Upper lobe of left lung (tissue), 4 donors: Measurements from ENCODE around the gene AKTIP.

ENCODE experiments used
- POLR2A ChIP-seq, 4 donors: fragments of 450-650 bp; IDR thresholded peaks; one replicate each; pipeline ENCODE4 v1.5.1; 2016 to 2017; ENCODE audit warnings: antibody characterized with exemption in 4 of 4, mild to moderate bottlenecking in 2 of 4
- POLR2AphosphoS5 ChIP-seq, 2 donors: sonication (generic); formaldehyde crosslinking; IDR thresholded peaks; one replicate each; pipeline ENCODE4 v1.5.1; 2017; ENCODE audit warnings: antibody characterized with exemption in 2 of 2
- TF ChIP-seq, protein P1 (sequence below), 6 experiments: fragments of 450-650 bp in 4 of 6; fragments of 200-600 bp in 2 of 6; sonication (generic) in 2 of 6; IDR thresholded peaks; one replicate each; pipeline ENCODE4 v1.5.1; 2016 to 2019; ENCODE audit warnings: antibody characterized with exemption in 6 of 6

DNA sequence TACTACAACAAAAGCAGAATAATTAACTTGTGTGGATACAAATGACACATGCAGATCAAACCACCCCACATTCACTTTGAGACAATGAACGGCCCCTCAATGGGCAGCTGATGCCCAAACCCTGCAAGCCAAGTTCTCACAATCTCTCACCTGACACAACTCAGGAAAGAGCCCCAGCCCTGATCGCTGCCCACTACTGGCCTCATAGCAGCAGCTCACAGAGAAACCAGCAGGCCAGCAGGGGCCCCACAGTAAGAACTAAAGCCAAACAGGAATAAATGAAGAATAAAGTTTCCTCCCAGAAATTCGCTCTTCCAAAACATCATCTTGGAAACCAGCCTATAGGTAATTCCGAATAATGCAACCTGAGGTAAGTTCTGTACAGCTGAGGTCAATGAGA is 7.7 kb downstream of the AKTIP start:
- TF ChIP-seq POLR2A (IDR thresholded peaks at IDR 0.05), result no peak
- no peak for TF ChIP-seq POLR2AphosphoS5 (IDR thresholded peaks at IDR 0.05)
- TF ChIP-seq, protein P1, sequence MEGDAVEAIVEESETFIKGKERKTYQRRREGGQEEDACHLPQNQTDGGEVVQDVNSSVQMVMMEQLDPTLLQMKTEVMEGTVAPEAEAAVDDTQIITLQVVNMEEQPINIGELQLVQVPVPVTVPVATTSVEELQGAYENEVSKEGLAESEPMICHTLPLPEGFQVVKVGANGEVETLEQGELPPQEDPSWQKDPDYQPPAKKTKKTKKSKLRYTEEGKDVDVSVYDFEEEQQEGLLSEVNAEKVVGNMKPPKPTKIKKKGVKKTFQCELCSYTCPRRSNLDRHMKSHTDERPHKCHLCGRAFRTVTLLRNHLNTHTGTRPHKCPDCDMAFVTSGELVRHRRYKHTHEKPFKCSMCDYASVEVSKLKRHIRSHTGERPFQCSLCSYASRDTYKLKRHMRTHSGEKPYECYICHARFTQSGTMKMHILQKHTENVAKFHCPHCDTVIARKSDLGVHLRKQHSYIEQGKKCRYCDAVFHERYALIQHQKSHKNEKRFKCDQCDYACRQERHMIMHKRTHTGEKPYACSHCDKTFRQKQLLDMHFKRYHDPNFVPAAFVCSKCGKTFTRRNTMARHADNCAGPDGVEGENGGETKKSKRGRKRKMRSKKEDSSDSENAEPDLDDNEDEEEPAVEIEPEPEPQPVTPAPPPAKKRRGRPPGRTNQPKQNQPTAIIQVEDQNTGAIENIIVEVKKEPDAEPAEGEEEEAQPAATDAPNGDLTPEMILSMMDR (IDR thresholded peaks at IDR 0.05), result no peak
